Neural cell (in vitro differentiated cells): ENCODE results near the gene FGD3. TPM values are rescaled to one million over a fixed set of nuclear protein-coding genes. Genes with fewer than 3 reads are reported as not detected.

Source experiments
- H2AFZ ChIP-seq: fragments of 200-600, 300-800 bp; sonication (generic), shearing (Covaris generic); 2 replicates; pipeline ENCODE4 v1.6.0; 2014; ENCODE audit warnings: low read depth, mild to moderate bottlenecking, antibody characterized with exemption, low read length, moderate library complexity
- H3F3A ChIP-seq: fragments of 200-600 bp; shearing (Covaris generic); 2 replicates; pipeline ENCODE4 v1.6.1; 2016; ENCODE audit warnings: mild to moderate bottlenecking, moderate library complexity, mixed read lengths, antibody characterized with exemption, low read length; ENCODE audit not compliant: insufficient read depth, poor library complexity, severe bottlenecking
- H3K27ac ChIP-seq: fragments of 200-600, 300-800 bp; sonication (generic), shearing (Covaris generic); 2 replicates; pipeline ENCODE4 v1.5.1; 2014; ENCODE audit warnings: mild to moderate bottlenecking, low read length, moderate library complexity
- H3K27me3 ChIP-seq: fragments of 300-800, 200-600 bp; sonication (generic), shearing (Covaris generic); 2 replicates; pipeline ENCODE4 v1.6.0; 2014; ENCODE audit warnings: mild to moderate bottlenecking, low read depth, low read length, moderate library complexity; ENCODE audit not compliant: insufficient read depth
- H3K36me3 ChIP-seq: fragments of 300-800, 200-600 bp; sonication (generic), shearing (Covaris generic); 2 replicates; pipeline ENCODE4 v1.5.1; 2014; ENCODE audit warnings: mild to moderate bottlenecking, antibody characterized with exemption, low read length, moderate library complexity; ENCODE audit not compliant: insufficient read depth
- H3K4me2 ChIP-seq: fragments of 300-800, 200-600 bp; sonication (generic), shearing (Covaris generic); 2 replicates; pipeline ENCODE4 v1.6.0; 2014; ENCODE audit warnings: mild to moderate bottlenecking, low read length
- H3K4me3 ChIP-seq: fragments of 300-800, 200-600 bp; sonication (generic), shearing (Covaris generic); 2 replicates; pipeline ENCODE4 v1.5.1; 2014; ENCODE audit warnings: mild to moderate bottlenecking, low read length, moderate library complexity
- H3K79me2 ChIP-seq: fragments of 200-600 bp; shearing (Covaris generic); replicated peaks from 2 replicates; pipeline ENCODE4 v1.6.0; 2014; ENCODE audit warnings: mild to moderate bottlenecking, low read length, moderate library complexity; ENCODE audit not compliant: insufficient read depth
- H3K9ac ChIP-seq: fragments of 300-800, 200-600 bp; sonication (generic), shearing (Covaris generic); 2 replicates; pipeline ENCODE4 v1.6.1; 2016; ENCODE audit warnings: mild to moderate bottlenecking, low read length, mixed read lengths
- H3K9me2 ChIP-seq: fragments of 200-600 bp; shearing (Covaris generic); 2 replicates; pipeline ENCODE4 v1.6.1; 2016; ENCODE audit warnings: mild to moderate bottlenecking, low read length, mixed read lengths; ENCODE audit not compliant: insufficient read depth
- H3K9me3 ChIP-seq: fragments of 200-600, 300-800 bp; sonication (generic), shearing (Covaris generic); 2 replicates; pipeline ENCODE4 v1.6.1; 2016; ENCODE audit warnings: mild to moderate bottlenecking, mixed run types, low read length, moderate library complexity, mixed read lengths
- H4K20me1 ChIP-seq: fragments of 200-600 bp; shearing (Covaris generic); 2 replicates; pipeline ENCODE4 v1.6.1; 2016; ENCODE audit warnings: mild to moderate bottlenecking, mixed run types; ENCODE audit not compliant: insufficient read depth
- CTCF ChIP-seq: fragments of 450-650 bp; IDR thresholded peaks from 2 replicates; pipeline ENCODE4 v1.5.1; 2014; ENCODE audit warnings: antibody characterized with exemption, mild to moderate bottlenecking, moderate library complexity; ENCODE audit not compliant: poor library complexity, severe bottlenecking
- EP300 ChIP-seq: fragments of 450-650 bp; conservative IDR thresholded peaks from 2 replicates; pipeline ENCODE4 v1.6.1; 2014; ENCODE audit warnings: antibody characterized with exemption, mild to moderate bottlenecking, moderate library complexity; ENCODE audit not compliant: poor library complexity, severe bottlenecking
- EZH2 ChIP-seq: fragments of 200-600, 300-800 bp; shearing (Covaris generic), sonication (generic); IDR thresholded peaks from 2 replicates; pipeline ENCODE4 v1.6.1; 2014; ENCODE audit warnings: antibody characterized with exemption, low read length, borderline replicate concordance, mild to moderate bottlenecking; ENCODE audit not compliant: insufficient read depth, poor library complexity, severe bottlenecking
- MXI1 ChIP-seq: fragments of 450-650 bp; conservative IDR thresholded peaks from 2 replicates; pipeline ENCODE4 v1.6.1; 2014; ENCODE audit warnings: antibody characterized with exemption, mild to moderate bottlenecking; ENCODE audit not compliant: poor library complexity, severe bottlenecking
- POLR2AphosphoS5 ChIP-seq: IDR thresholded peaks from 2 replicates; pipeline ENCODE4 v1.6.1; 2012
- RAD21 ChIP-seq: fragments of 450-650 bp; conservative IDR thresholded peaks from 2 replicates; pipeline ENCODE4 v1.6.1; 2014; ENCODE audit warnings: antibody characterized with exemption, mild to moderate bottlenecking, moderate library complexity
- REST ChIP-seq: IDR thresholded peaks from 2 replicates; pipeline ENCODE4 v1.6.1; 2012; ENCODE audit warnings: borderline replicate concordance
- SMC3 ChIP-seq: fragments of 450-650 bp; conservative IDR thresholded peaks from 2 replicates; pipeline ENCODE4 v1.6.1; 2014; ENCODE audit warnings: antibody characterized with exemption, mild to moderate bottlenecking, moderate library complexity; ENCODE audit not compliant: poor library complexity
- TAF1 ChIP-seq: IDR thresholded peaks from 2 replicates; pipeline ENCODE4 v1.6.1; 2012; ENCODE audit warnings: low read depth
- polyA plus RNA-seq: library from polyadenylated mRNA; depleted of rRNA; stranded (reverse); fragments of >200 nt; gene quantifications from 2 replicates; pipeline ENCODE4 v1.2.3, GENCODE V29; 2014

FGD3 gene
- polyA plus RNA-seq, 1 donor from 2014 or later, result 8.3 TPM

GRCh38 chr9:93076101-93076791 lies 128.9 kb downstream of the FGD3 start:
- Histone ChIP-seq H3K4me3 (no peak overlapping the region), H3K79me2 (no peaks in the 10 kb centered on the region), H3K4me2 (no peak overlapping the region), H4K20me1 (no peaks in the 10 kb centered on the region), H3K27me3 (no peaks in the 10 kb centered on the region), H3K36me3 (no peaks in the 10 kb centered on the region), H3K27ac (no peak overlapping the region), H3K9me2 (no peaks in the 10 kb centered on the region), H3K9ac (no peak overlapping the region), H3K9me3 (no peaks in the 10 kb centered on the region), H2AFZ (no peak overlapping the region), H3F3A (no peaks in the 10 kb centered on the region)
- no peak for TF ChIP-seq CTCF
- TF ChIP-seq SMC3, result no peak
- no peak for TF ChIP-seq EZH2
- no peak for TF ChIP-seq EP300
- no peak for TF ChIP-seq RAD21
- no peak for TF ChIP-seq POLR2AphosphoS5
- no peak for TF ChIP-seq TAF1
- no peak for TF ChIP-seq MXI1
- TF ChIP-seq REST, result no peak

GRCh38 chr9:93076792-93077128 lies 129.4 kb downstream of the FGD3 start:
- H3K27ac ChIP-seq, result no peak overlapping the region
- no peak for TF ChIP-seq EP300
- TF ChIP-seq POLR2AphosphoS5, result no peak
- no peak for TF ChIP-seq REST
- TF ChIP-seq TAF1, result no peak
- TF ChIP-seq RAD21, result no peak
- TF ChIP-seq MXI1, result no peak
- no peak for TF ChIP-seq SMC3
- H3K4me3 ChIP-seq, result no peak overlapping the region
- H3K79me2 ChIP-seq, result no peaks in the 10 kb centered on the region
- H2AFZ ChIP-seq, result no peak overlapping the region
- H3K36me3 ChIP-seq, result no peaks in the 10 kb centered on the region
- H3K9ac ChIP-seq, result no peak overlapping the region
- H3K9me3 ChIP-seq, result no peaks in the 10 kb centered on the region
- no peaks in the 10 kb centered on the region for H4K20me1 ChIP-seq
- no peaks in the 10 kb centered on the region for H3K9me2 ChIP-seq
- H3K4me2 ChIP-seq, result no peak overlapping the region
- no peaks in the 10 kb centered on the region for H3K27me3 ChIP-seq
- no peaks in the 10 kb centered on the region for H3F3A ChIP-seq
